ENCODE data around the gene SNRPD1. TPM values are rescaled to one million over a fixed set of nuclear protein-coding genes. Genes with fewer than 3 reads are reported as not detected.
A peak's percentile ranks its signal among the peaks of the same experiment; 100 is the strongest.
"Not testable (repeated sequence)": the region's sequence is repeated elsewhere in the genome, so short reads cannot be mapped to it uniquely, and the experiment has no call there.

SNRPD1 gene
- total RNA-seq, 2 donors from 2014 or later = 4.3 to 7.8 TPM

- Histone ChIP-seq H3K36me3 (no peaks in the 10 kb centered on the region), H3K27me3 (replicated peaks; ENCODE audit: insufficient read depth) (no peaks in the 10 kb centered on the region), H3K9me3 (no peaks in the 10 kb centered on the region), H3K4me1 (ENCODE audit: control insufficient read depth in 1 of 2, low read depth in 2 of 2) (peaks cover 7 to 20% of the 10 kb centered on the region in 2 donors), H3K27ac (peak within 1 kb of the TSS; percentile 91 to 98), H3K4me3 (peak within 1 kb of the TSS; percentile 83)
- TF ChIP-seq CTCF (IDR thresholded peaks at IDR 0.05) = peak; percentile 98
- peak; percentile 91 for ATAC-seq (ENCODE audit: insufficient number of reproducible peaks, low FRiP score, low read depth)
- DNase-seq (ENCODE audit: low spot score) = peak; percentile 84
Measured at GRCh38 chr18:21600526-21601410, 11.3 kb upstream of the SNRPD1 start, which contains the start of gene ESCO1. ESCO1 (minus strand) TSS chr18:21600704; CDS start chr18:21574843, 25,861 bp downstream.

- ATAC-seq (ENCODE audit: insufficient number of reproducible peaks, low FRiP score, low read depth) = no peak
- Histone ChIP-seq H3K4me3 (no peak overlapping the region), H3K27ac (no peak overlapping the region), H3K27me3 (replicated peaks; ENCODE audit: insufficient read depth) (no peaks in the 10 kb centered on the region), H3K36me3 (no peaks in the 10 kb centered on the region), H3K4me1 (ENCODE audit: control insufficient read depth in 1 of 2, low read depth in 2 of 2) (peaks cover 7 to 20% of the 10 kb centered on the region in 2 donors), H3K9me3 (no peaks in the 10 kb centered on the region)
- TF ChIP-seq CTCF (IDR thresholded peaks at IDR 0.05) = no peak
- DNase-seq (ENCODE audit: low spot score) = no peak
Measured at GRCh38 chr18:21602299-21602587, 9.9 kb upstream of the SNRPD1 start.

- Histone ChIP-seq H3K4me1 (ENCODE audit: control insufficient read depth in 1 of 2, low read depth in 2 of 2) (no peaks in the 10 kb centered on the region), H3K27me3 (replicated peaks; ENCODE audit: insufficient read depth) (no peaks in the 10 kb centered on the region), H3K36me3 (no peaks in the 10 kb centered on the region), H3K4me3 (no peak overlapping the region), H3K9me3 (no peaks in the 10 kb centered on the region), H3K27ac (no peak overlapping the region)
- ATAC-seq (ENCODE audit: insufficient number of reproducible peaks, low FRiP score, low read depth) (no peak), DNase-seq (ENCODE audit: low spot score) (no peak)
- no peak for TF ChIP-seq CTCF (IDR thresholded peaks at IDR 0.05)
Measured at GRCh38 chr18:21604671-21605070, 7.4 kb upstream of the SNRPD1 start.

GRCh38 chr18:21605213-21605612 lies 6.9 kb upstream of the SNRPD1 start:
- Histone ChIP-seq H3K27me3 (replicated peaks; ENCODE audit: insufficient read depth) (no peaks in the 10 kb centered on the region), H3K36me3 (no peaks in the 10 kb centered on the region), H3K9me3 (no peaks in the 10 kb centered on the region), H3K27ac (no peak overlapping the region), H3K4me3 (no peak overlapping the region), H3K4me1 (ENCODE audit: control insufficient read depth in 1 of 2, low read depth in 2 of 2) (no peaks in the 10 kb centered on the region)
- ATAC-seq (ENCODE audit: insufficient number of reproducible peaks, low FRiP score, low read depth) (no peak), DNase-seq (ENCODE audit: low spot score) (no peak)
- no peak for TF ChIP-seq CTCF (IDR thresholded peaks at IDR 0.05)

GRCh38 chr18:21611401-21612124 lies 551 bp upstream of the SNRPD1 start:
- ATAC-seq (ENCODE audit: insufficient number of reproducible peaks, low FRiP score, low read depth); H3K36me3 ChIP-seq; DNase-seq (ENCODE audit: low spot score); H3K9me3 ChIP-seq; H3K27me3 ChIP-seq (replicated peaks; ENCODE audit: insufficient read depth); H3K4me1 ChIP-seq (ENCODE audit: control insufficient read depth in 1 of 2, low read depth in 2 of 2): not testable (repeated sequence)
- Histone ChIP-seq H3K27ac (peak overlapping the region; percentile 53 to 76), H3K4me3 (peak overlapping the region; percentile 81)

GRCh38 chr18:21621640-21622039 lies 9.5 kb downstream of the SNRPD1 start:
- not testable (repeated sequence) for DNase-seq (ENCODE audit: low spot score); H3K27me3 ChIP-seq (replicated peaks; ENCODE audit: insufficient read depth); H3K9me3 ChIP-seq; H3K4me1 ChIP-seq (ENCODE audit: control insufficient read depth in 1 of 2, low read depth in 2 of 2)
- peak; percentile 50 for ATAC-seq (ENCODE audit: insufficient number of reproducible peaks, low FRiP score, low read depth)
- Histone ChIP-seq H3K27ac (peak overlapping the region; percentile 44 to 75), H3K36me3 (peaks cover 27% of the 10 kb centered on the region), H3K4me3 (peak overlapping the region; percentile 8)
